Nephron (organoid): Measurements from ENCODE around the gene SARS1.

Source experiments
- H3K27ac Mint-ChIP-seq, 3 experiments: 2 replicates each; pipeline ENCODE4 v1.8.0; 2020; ENCODE audit warnings: mixed read lengths in 3 of 3, mild to moderate bottlenecking in 2 of 3, moderate library complexity in 1 of 3
- H3K27me3 Mint-ChIP-seq: 2 replicates; pipeline ENCODE4 v1.8.0; 2021; ENCODE audit warnings: low read depth, mild to moderate bottlenecking, moderate library complexity, mixed read lengths
- H3K36me3 Mint-ChIP-seq: 2 replicates; pipeline ENCODE4 v1.8.0; 2020; ENCODE audit warnings: low read depth, mixed read lengths
- H3K4me1 Mint-ChIP-seq: 2 replicates; pipeline ENCODE4 v1.8.0; 2020; ENCODE audit warnings: mixed read lengths
- H3K4me3 Mint-ChIP-seq, 3 experiments: 2 replicates each; pipeline ENCODE4 v1.8.0; 2020; ENCODE audit warnings: mild to moderate bottlenecking in 3 of 3, mixed read lengths in 3 of 3, moderate library complexity in 2 of 3
- H3K9me3 Mint-ChIP-seq: 2 replicates; pipeline ENCODE4 v1.8.0; 2020; ENCODE audit warnings: mixed read lengths
- CTCF ChIP-seq, 3 experiments: fragments of 200-600 bp; sonication (generic); IDR thresholded peaks; one replicate each; pipeline ENCODE4 v1.5.0; 2021; ENCODE audit warnings: antibody characterized with exemption in 3 of 3; ENCODE audit not compliant: unreplicated experiment in 3 of 3

SARS1 gene

GRCh38 chr1:109191377-109191776, 22.3 kb upstream of the SARS1 start:
- H3K27ac Mint-ChIP-seq = no peak overlapping the region
- H3K36me3 Mint-ChIP-seq = no peaks in the 10 kb centered on the region
- H3K27me3 Mint-ChIP-seq = peaks cover 4% of the 10 kb centered on the region
- H3K4me3 Mint-ChIP-seq = no peak overlapping the region
- no peak for TF ChIP-seq CTCF (IDR thresholded peaks at IDR 0.05; ENCODE audit: unreplicated experiment in 3 of 3)
- no peaks in the 10 kb centered on the region for H3K9me3 Mint-ChIP-seq
- peaks cover 38% of the 10 kb centered on the region for H3K4me1 Mint-ChIP-seq

GRCh38 chr1:109191891-109192290, 21.8 kb upstream of the SARS1 start:
- TF ChIP-seq CTCF (IDR thresholded peaks at IDR 0.05; ENCODE audit: unreplicated experiment in 3 of 3) = no peak
- Mint-ChIP-seq H3K36me3 (no peaks in the 10 kb centered on the region), H3K9me3 (no peaks in the 10 kb centered on the region), H3K27me3 (peaks cover 4% of the 10 kb centered on the region), H3K4me1 (peaks cover 33% of the 10 kb centered on the region), H3K4me3 (no peak overlapping the region), H3K27ac (no peak overlapping the region)

GRCh38 chr1:109192433-109192832, 21.3 kb upstream of the SARS1 start:
- H3K4me3 Mint-ChIP-seq = no peak overlapping the region
- H3K4me1 Mint-ChIP-seq = peaks cover 33% of the 10 kb centered on the region
- peak overlapping the region in 1 of 3 experiments; percentile 2 for H3K27ac Mint-ChIP-seq
- peaks cover 4% of the 10 kb centered on the region for H3K27me3 Mint-ChIP-seq
- no peak for TF ChIP-seq CTCF (IDR thresholded peaks at IDR 0.05; ENCODE audit: unreplicated experiment in 3 of 3)
- no peaks in the 10 kb centered on the region for H3K36me3 Mint-ChIP-seq
- H3K9me3 Mint-ChIP-seq = no peaks in the 10 kb centered on the region

- Mint-ChIP-seq H3K4me1 (peaks cover 33% of the 10 kb centered on the region), H3K36me3 (no peaks in the 10 kb centered on the region), H3K4me3 (no peak overlapping the region), H3K9me3 (no peaks in the 10 kb centered on the region), H3K27ac (peak overlapping the region in 1 of 3 experiments; percentile 9), H3K27me3 (peaks cover 4% of the 10 kb centered on the region)
- peak; percentile 11 to 55 (median 43) for TF ChIP-seq CTCF (IDR thresholded peaks at IDR 0.05; ENCODE audit: unreplicated experiment in 3 of 3)
These were observed 19.8 kb upstream of the SARS1 start for GRCh38 chr1:109193653-109194590.

DNA sequence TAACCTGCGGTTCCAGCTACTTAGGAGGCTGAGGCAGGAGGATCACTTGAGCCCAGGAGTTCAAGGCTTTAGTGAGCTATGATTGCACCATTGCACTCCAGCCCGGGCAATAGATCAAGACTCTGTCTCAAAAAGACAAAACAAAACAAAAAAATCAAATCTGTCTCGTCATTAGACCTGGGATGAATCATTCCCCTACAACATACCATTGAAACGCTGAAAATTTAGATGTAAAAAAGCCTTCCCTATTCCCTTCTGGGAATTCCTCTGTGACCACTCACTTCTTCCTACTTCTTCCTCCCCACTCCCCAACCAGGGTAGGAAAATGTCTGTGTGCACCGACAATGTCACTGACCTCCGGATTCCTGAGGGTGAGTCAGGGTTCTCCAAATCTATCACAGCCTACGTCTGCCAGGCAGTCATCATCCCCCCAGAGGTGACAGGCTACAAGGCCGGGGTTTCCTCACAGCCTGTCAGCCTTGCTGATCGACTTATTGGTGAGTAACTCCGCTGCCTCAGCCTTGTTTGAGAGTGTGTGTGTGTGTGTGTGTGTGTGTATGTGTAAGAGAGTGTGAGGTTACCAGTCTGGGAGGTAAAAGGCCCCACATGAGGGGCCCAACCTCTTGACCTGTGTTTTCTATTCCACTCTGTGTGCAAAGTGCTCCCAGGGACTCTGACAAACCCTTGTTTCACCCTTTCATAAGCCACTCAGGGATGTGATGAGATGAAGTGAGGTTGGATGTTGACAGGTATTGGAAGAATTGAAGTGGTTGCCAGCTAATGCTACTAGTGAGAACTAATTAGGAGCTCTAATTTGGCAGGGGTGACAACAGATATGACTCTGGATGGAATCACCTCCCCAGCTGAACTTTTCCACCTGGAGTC, 16.3 kb upstream of the SARS1 start:
- Mint-ChIP-seq H3K27me3 (peaks cover 6% of the 10 kb centered on the region), H3K4me1 (peaks cover 8% of the 10 kb centered on the region), H3K9me3 (no peaks in the 10 kb centered on the region), H3K27ac (no peak overlapping the region), H3K4me3 (no peak overlapping the region), H3K36me3 (no peaks in the 10 kb centered on the region)
- TF ChIP-seq CTCF (IDR thresholded peaks at IDR 0.05; ENCODE audit: unreplicated experiment in 3 of 3) = no peak
